Measurements from ENCODE around the gene SREK1IP1.
A peak's percentile ranks its signal among the peaks of the same experiment; 100 is the strongest.

The SREK1IP1 gene

GRCh38 chr5:64786372-64786771, 17.9 kb upstream of the SREK1IP1 start:
- H3K36me3 ChIP-seq (ENCODE audit: insufficient read depth, low read length): peaks cover 10% of the 10 kb centered on the region
- peaks cover 6% of the 10 kb centered on the region for H3K4me1 ChIP-seq (ENCODE audit: insufficient read depth, low read length)
- H3K4me3 ChIP-seq (ENCODE audit: low read length): no peak overlapping the region
- no peak overlapping the region for H2AFZ ChIP-seq (ENCODE audit: low read depth, low read length)
- no peaks in the 10 kb centered on the region for H3K9me3 ChIP-seq (ENCODE audit: low read length)
- H3K27me3 ChIP-seq (ENCODE audit: insufficient read depth, low read length): no peaks in the 10 kb centered on the region

GRCh38 chr5:64784451-64785025, 16.0 kb upstream of the SREK1IP1 start:
- Histone ChIP-seq H3K9me3 (ENCODE audit: low read length) (no peaks in the 10 kb centered on the region), H3K36me3 (ENCODE audit: insufficient read depth, low read length) (peaks cover 10% of the 10 kb centered on the region), H3K4me1 (ENCODE audit: insufficient read depth, low read length) (peaks cover 6% of the 10 kb centered on the region), H3K4me3 (ENCODE audit: low read length) (no peak overlapping the region), H3K27me3 (ENCODE audit: insufficient read depth, low read length) (no peaks in the 10 kb centered on the region), H2AFZ (ENCODE audit: low read depth, low read length) (no peak overlapping the region)

DNA sequence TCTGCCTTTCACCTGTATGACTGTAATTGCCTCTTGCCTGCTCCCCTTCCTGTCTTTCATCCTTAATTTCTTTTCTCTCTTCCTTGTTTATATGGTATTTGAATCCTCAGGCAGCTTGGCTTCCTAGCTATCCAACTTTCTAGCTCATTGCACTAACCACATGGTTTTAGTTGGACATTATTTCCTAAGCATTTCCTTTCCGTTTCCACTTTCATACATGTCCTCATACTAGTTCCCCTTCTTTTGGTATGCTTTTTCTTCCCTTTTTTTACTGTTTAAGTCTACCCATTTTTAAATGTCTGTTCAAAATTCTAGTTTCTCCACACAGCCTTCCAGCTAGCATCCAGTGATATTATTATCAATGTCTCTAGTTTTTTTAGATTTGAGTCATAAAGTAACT, 6.8 kb upstream of the SREK1IP1 start:
- Histone ChIP-seq H3K9me3 (ENCODE audit: low read length) (no peaks in the 10 kb centered on the region), H3K36me3 (ENCODE audit: insufficient read depth, low read length) (peaks cover 15% of the 10 kb centered on the region), H3K4me3 (ENCODE audit: low read length) (no peak overlapping the region), H2AFZ (ENCODE audit: low read depth, low read length) (no peak overlapping the region), H3K4me1 (ENCODE audit: insufficient read depth, low read length) (peaks cover under 1% of the 10 kb centered on the region), H3K27me3 (ENCODE audit: insufficient read depth, low read length) (no peaks in the 10 kb centered on the region)

DNA sequence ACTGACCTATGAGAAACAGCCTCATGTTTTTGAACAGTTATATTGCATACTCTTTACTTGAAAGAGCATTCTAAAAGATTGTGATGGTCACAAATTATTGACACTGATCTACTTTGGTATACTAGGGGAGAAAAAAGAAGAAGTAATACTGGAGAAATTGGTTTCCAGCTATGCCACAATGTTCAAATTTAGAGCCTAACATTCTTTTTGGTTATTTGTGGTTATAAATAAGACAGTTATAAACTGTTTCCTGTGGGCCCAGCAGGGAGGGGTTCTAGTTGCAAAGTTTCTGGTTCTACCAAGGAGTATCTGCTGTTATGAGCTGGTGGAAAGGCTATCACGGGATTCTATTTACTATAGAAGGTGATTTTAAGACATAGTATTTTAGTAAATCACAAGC, 5.0 kb upstream of the SREK1IP1 start:
- H3K27me3 ChIP-seq (ENCODE audit: insufficient read depth, low read length): no peaks in the 10 kb centered on the region
- H3K4me3 ChIP-seq (ENCODE audit: low read length): no peak overlapping the region
- H3K9me3 ChIP-seq (ENCODE audit: low read length): no peaks in the 10 kb centered on the region
- peaks cover 9% of the 10 kb centered on the region for H3K4me1 ChIP-seq (ENCODE audit: insufficient read depth, low read length)
- H2AFZ ChIP-seq (ENCODE audit: low read depth, low read length): no peak overlapping the region
- peaks cover 15% of the 10 kb centered on the region for H3K36me3 ChIP-seq (ENCODE audit: insufficient read depth, low read length)

DNA sequence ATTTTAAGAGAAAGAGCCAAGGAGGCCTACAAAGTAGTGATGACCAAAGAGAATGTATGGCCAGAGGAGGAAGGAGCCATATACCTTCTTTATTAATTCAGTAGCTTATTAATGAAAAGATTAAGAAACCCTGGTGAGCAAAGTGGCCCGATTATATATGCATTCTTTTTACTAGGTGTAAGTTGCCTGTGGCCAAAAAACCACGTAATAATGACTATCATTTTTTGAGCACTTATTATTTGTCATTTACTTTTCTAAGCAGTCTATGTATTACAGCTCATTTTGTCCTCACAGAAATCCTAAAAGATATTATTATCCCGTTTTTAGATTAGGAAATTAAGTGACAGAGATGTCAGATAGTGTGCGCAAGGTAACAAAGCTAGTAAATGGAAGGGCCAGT, 3.2 kb upstream of the SREK1IP1 start:
- Histone ChIP-seq H3K4me3 (ENCODE audit: low read length) (no peak overlapping the region), H3K4me1 (ENCODE audit: insufficient read depth, low read length) (peaks cover 18% of the 10 kb centered on the region), H3K9me3 (ENCODE audit: low read length) (no peaks in the 10 kb centered on the region), H3K27me3 (ENCODE audit: insufficient read depth, low read length) (no peaks in the 10 kb centered on the region), H2AFZ (ENCODE audit: low read depth, low read length) (no peak overlapping the region), H3K36me3 (ENCODE audit: insufficient read depth, low read length) (peaks cover 18% of the 10 kb centered on the region)

GRCh38 chr5:64769855-64770254, 1.4 kb upstream of the SREK1IP1 start:
- Histone ChIP-seq H2AFZ (ENCODE audit: low read depth, low read length) (no peak overlapping the region), H3K36me3 (ENCODE audit: insufficient read depth, low read length) (peaks cover 20% of the 10 kb centered on the region), H3K27me3 (ENCODE audit: insufficient read depth, low read length) (no peaks in the 10 kb centered on the region), H3K4me1 (ENCODE audit: insufficient read depth, low read length) (peaks cover 20% of the 10 kb centered on the region), H3K9me3 (ENCODE audit: low read length) (no peaks in the 10 kb centered on the region), H3K4me3 (ENCODE audit: low read length) (peak overlapping the region; percentile 90)

DNA sequence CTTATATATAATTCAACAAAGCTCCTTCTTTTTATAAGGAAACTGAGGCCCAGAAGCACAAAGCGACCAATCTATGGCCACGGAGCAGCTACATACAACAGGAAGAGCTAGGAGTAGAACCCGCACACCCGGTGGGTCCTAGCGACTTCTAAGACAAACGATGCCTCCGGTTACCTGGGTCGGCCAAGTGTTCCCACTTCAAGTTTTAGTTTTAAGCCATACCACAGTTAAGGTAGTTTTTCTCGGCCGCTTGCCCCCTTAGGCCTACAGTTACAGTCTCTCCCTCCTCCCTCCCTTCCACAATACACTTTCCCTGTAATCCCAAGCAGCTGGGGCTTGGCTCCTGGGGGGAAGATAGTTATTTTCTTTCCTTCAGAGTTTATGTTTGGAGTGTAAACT, 533 bp downstream of the SREK1IP1 start:
- peak overlapping the region; percentile 90 for H3K4me3 ChIP-seq (ENCODE audit: low read length)
- peak overlapping the region; percentile 41 for H2AFZ ChIP-seq (ENCODE audit: low read depth, low read length)
- H3K27me3 ChIP-seq (ENCODE audit: insufficient read depth, low read length): no peaks in the 10 kb centered on the region
- H3K36me3 ChIP-seq (ENCODE audit: insufficient read depth, low read length): peaks cover 31% of the 10 kb centered on the region
- peaks cover 20% of the 10 kb centered on the region for H3K4me1 ChIP-seq (ENCODE audit: insufficient read depth, low read length)
- no peaks in the 10 kb centered on the region for H3K9me3 ChIP-seq (ENCODE audit: low read length)

GRCh38 chr5:64766941-64767340, 1.6 kb downstream of the SREK1IP1 start:
- Histone ChIP-seq H3K36me3 (ENCODE audit: insufficient read depth, low read length) (peaks cover 33% of the 10 kb centered on the region), H3K4me3 (ENCODE audit: low read length) (peak overlapping the region; percentile 90), H2AFZ (ENCODE audit: low read depth, low read length) (no peak overlapping the region), H3K4me1 (ENCODE audit: insufficient read depth, low read length) (peaks cover 20% of the 10 kb centered on the region), H3K9me3 (ENCODE audit: low read length) (no peaks in the 10 kb centered on the region), H3K27me3 (ENCODE audit: insufficient read depth, low read length) (no peaks in the 10 kb centered on the region)

DNA sequence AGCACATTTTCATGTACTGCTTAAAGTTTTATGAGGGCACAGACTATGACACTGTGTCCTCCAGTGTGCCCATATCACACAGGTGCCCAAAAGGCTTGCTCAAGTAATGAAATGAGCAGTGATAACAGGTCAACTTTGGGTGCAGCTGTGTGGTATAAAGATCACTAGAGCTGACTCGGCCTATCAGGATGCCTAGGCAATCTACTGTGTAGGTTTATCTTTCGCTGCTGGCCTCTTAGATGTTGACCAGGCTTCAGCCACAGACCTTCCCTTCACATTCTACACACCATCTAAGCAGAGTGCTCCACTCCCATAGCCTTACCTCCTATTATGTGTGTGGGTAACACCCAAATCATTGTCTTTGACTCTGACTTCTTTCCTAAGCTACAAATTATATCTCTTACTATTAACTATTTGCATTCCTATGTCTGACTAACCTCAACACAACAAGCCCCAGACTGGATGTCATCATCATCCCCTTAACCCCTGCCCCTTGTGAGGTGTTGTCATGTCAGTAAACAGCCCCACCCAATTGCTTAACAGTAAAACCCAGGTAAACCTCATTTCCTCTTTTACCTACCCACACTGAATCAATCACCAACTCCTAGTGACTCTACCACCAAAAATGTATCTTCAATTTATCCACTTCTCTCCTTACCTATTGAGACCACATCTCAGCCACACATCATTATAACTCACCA, 2.5 kb downstream of the SREK1IP1 start:
- no peak overlapping the region for H2AFZ ChIP-seq (ENCODE audit: low read depth, low read length)
- H3K36me3 ChIP-seq (ENCODE audit: insufficient read depth, low read length): peaks cover 36% of the 10 kb centered on the region
- no peaks in the 10 kb centered on the region for H3K9me3 ChIP-seq (ENCODE audit: low read length)
- peaks cover 28% of the 10 kb centered on the region for H3K4me1 ChIP-seq (ENCODE audit: insufficient read depth, low read length)
- no peak overlapping the region for H3K4me3 ChIP-seq (ENCODE audit: low read length)
- H3K27me3 ChIP-seq (ENCODE audit: insufficient read depth, low read length): no peaks in the 10 kb centered on the region

DNA sequence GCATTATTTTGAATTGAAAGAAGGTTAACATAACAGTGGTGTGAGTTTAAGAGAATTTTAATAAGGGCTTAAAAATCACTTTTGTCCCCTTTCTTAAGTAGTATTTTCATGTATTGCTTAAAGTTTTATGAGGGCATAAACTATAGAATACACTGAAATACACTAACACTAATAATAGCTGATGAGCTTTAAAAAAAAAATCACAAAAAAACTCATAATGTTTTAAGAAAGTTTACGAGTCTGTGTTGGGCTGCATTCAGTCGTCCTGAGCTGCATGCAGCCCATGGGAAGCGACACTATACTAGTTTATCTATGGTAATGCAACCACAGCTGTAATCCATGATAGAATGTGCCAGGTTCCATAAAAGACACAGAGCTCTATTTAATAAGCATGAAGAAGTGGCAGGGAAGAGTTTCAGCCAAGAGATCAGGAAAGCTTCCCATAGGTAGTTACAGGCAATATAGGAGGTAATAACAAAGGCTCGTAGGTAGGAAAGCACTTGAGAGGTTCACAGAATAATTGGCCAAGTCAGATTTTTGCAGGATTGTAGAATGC, 4.5 kb downstream of the SREK1IP1 start:
- peaks cover 36% of the 10 kb centered on the region for H3K36me3 ChIP-seq (ENCODE audit: insufficient read depth, low read length)
- no peaks in the 10 kb centered on the region for H3K27me3 ChIP-seq (ENCODE audit: insufficient read depth, low read length)
- peaks cover 39% of the 10 kb centered on the region for H3K4me1 ChIP-seq (ENCODE audit: insufficient read depth, low read length)
- no peaks in the 10 kb centered on the region for H3K9me3 ChIP-seq (ENCODE audit: low read length)
- H2AFZ ChIP-seq (ENCODE audit: low read depth, low read length): no peak overlapping the region
- no peak overlapping the region for H3K4me3 ChIP-seq (ENCODE audit: low read length)

DNA sequence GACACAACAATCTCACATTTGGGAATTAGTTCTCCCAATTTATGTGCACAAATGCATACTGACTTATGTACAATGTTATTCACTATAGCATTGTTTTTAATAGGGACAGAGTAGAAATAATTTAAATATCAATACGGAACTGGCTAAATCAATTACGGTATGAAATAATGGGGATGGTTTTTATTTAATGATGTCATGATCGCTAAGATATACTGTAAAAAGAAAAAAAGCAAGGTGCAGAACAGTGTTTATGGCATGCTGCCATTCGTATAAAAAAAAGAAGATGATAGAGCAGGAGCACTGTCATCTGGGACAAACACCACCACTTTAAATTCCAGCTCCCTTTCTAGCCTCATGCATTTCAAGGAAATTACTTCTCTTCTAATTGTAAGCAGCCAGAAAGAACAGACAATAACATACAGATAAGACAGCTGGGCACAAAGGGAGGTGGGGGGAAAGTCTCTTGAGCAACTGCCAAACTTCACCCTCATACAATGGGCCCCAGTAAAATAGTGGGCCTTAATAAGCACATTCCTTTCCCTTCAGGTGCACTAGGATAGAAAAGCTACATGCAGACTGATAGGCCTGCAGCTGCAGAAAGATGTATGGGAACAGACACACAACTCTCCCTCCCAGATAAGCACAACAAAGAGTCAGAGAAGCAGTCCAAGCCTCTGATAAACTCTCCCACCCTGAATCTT, 8.4 kb downstream of the SREK1IP1 start:
- H3K27me3 ChIP-seq (ENCODE audit: insufficient read depth, low read length): no peaks in the 10 kb centered on the region
- no peaks in the 10 kb centered on the region for H3K9me3 ChIP-seq (ENCODE audit: low read length)
- H2AFZ ChIP-seq (ENCODE audit: low read depth, low read length): no peak overlapping the region
- H3K4me3 ChIP-seq (ENCODE audit: low read length): no peak overlapping the region
- peaks cover 39% of the 10 kb centered on the region for H3K4me1 ChIP-seq (ENCODE audit: insufficient read depth, low read length)
- H3K36me3 ChIP-seq (ENCODE audit: insufficient read depth, low read length): peaks cover 20% of the 10 kb centered on the region

- Histone ChIP-seq H3K4me1 (ENCODE audit: insufficient read depth, low read length) (peaks cover 39% of the 10 kb centered on the region), H3K9me3 (ENCODE audit: low read length) (no peaks in the 10 kb centered on the region), H3K4me3 (ENCODE audit: low read length) (no peak overlapping the region), H3K36me3 (ENCODE audit: insufficient read depth, low read length) (peaks cover 12% of the 10 kb centered on the region), H3K27me3 (ENCODE audit: insufficient read depth, low read length) (no peaks in the 10 kb centered on the region), H2AFZ (ENCODE audit: low read depth, low read length) (no peak overlapping the region)
These were observed 9.6 kb downstream of the SREK1IP1 start for GRCh38 chr5:64758901-64759300.

DNA sequence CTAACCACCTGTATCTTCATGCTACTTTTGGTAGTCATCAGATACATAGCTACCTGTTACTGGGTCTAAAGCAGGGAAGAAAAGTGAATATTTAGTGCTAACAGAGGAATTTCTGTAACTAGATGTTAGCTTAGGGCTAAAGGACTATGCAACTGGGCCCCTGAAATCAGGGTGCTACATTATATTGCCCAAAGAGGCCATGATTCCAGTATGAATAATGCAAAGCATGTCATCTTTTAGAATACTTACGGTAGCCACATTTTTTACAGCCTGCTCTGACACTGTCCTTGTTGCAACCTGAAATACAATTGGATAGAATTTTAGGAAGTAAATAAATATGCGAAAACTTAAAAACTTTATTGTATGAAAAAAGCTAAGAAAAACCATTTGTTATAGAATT, 14.4 kb downstream of the SREK1IP1 start:
- Histone ChIP-seq H3K9me3 (ENCODE audit: low read length) (no peaks in the 10 kb centered on the region), H3K36me3 (ENCODE audit: insufficient read depth, low read length) (peaks cover 12% of the 10 kb centered on the region), H2AFZ (ENCODE audit: low read depth, low read length) (no peak overlapping the region), H3K27me3 (ENCODE audit: insufficient read depth, low read length) (no peaks in the 10 kb centered on the region), H3K4me1 (ENCODE audit: insufficient read depth, low read length) (peaks cover 11% of the 10 kb centered on the region), H3K4me3 (ENCODE audit: low read length) (no peak overlapping the region)
